Fibroblast of the aortic adventitia (primary cell): ENCODE results near the gene CARD8. TPM values are rescaled to one million over a fixed set of nuclear protein-coding genes. Genes with fewer than 3 reads are reported as not detected.

Experiments
- DNase-seq: peaks from one replicate; pipeline ENCODE4 v3.0.0-alpha.2; 2010; ENCODE audit warnings: low read depth
- H3K4me3 ChIP-seq: 2 replicates; pipeline ENCODE4 v1.5.1; 2011; ENCODE audit warnings: low read depth, mild to moderate bottlenecking, control low read depth, low read length, moderate library complexity
- total RNA-seq: library from RNA; depleted of rRNA; stranded (reverse); fragments of >200 nt; gene quantifications from 2 replicates; pipeline ENCODE4 v1.2.3, GENCODE V29; 2012; ENCODE audit warnings: low replicate concordance
- TF ChIP-seq, protein P1 (sequence below): IDR thresholded peaks from 2 replicates; pipeline ENCODE4 v1.5.1; 2011; ENCODE audit warnings: mild to moderate bottlenecking, low read length, control low read depth, inconsistent platforms; ENCODE audit not compliant: insufficient read depth

The CARD8 gene
- total RNA-seq, 1 donor, result 27.8 TPM

DNA sequence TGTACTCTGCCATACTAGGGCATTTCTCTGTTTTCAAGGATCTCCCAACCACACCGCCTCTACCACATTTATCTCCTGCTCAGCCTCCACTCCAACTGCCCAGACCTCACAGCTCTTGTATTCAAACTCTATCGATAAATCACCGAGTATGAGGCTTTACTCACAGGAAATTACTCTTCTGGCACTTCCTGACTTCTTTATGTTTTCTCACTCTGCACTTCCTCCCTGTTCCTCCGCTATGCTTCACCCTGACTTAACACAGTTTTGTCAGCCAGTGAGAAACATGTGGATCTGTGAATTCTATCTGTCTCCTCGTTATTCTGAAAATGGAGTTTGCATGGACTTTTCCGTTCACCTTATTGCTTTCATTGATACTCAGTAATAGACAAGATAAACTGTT, 2.6 kb upstream of the CARD8 start:
- TF ChIP-seq, protein P1, sequence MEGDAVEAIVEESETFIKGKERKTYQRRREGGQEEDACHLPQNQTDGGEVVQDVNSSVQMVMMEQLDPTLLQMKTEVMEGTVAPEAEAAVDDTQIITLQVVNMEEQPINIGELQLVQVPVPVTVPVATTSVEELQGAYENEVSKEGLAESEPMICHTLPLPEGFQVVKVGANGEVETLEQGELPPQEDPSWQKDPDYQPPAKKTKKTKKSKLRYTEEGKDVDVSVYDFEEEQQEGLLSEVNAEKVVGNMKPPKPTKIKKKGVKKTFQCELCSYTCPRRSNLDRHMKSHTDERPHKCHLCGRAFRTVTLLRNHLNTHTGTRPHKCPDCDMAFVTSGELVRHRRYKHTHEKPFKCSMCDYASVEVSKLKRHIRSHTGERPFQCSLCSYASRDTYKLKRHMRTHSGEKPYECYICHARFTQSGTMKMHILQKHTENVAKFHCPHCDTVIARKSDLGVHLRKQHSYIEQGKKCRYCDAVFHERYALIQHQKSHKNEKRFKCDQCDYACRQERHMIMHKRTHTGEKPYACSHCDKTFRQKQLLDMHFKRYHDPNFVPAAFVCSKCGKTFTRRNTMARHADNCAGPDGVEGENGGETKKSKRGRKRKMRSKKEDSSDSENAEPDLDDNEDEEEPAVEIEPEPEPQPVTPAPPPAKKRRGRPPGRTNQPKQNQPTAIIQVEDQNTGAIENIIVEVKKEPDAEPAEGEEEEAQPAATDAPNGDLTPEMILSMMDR, result no peak
- no peak overlapping the region for H3K4me3 ChIP-seq
- DNase-seq, result peak; percentile 3

DNA sequence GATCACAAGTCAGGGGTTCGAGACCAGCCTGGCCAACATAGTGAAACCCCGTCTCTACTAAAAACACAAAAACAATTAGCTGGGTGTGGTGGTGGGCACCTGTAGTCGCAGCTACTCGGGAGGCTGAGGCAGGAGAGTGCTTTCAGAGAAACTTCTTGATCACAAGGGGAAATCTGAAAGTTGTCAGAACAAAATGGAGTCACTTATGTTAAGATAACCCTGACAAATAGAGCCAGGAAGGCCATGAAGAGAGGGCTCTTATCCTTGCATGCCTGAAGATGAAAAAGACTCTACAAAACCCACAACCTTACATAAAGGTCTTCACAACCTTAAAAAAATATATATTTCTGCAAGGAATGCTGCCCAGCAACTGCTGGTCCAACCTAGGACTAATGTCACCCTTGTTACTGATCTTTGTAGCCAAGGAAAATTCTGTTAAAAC, 1.2 kb downstream of the CARD8 start:
- H3K4me3 ChIP-seq, result peak overlapping the region; percentile 78
- TF ChIP-seq, protein P1, result no peak
- no peak for DNase-seq

GRCh38 chr19:48253999-48254398, 1.7 kb downstream of the CARD8 start:
- no peak overlapping the region for H3K4me3 ChIP-seq
- TF ChIP-seq, protein P1, result no peak

DNA sequence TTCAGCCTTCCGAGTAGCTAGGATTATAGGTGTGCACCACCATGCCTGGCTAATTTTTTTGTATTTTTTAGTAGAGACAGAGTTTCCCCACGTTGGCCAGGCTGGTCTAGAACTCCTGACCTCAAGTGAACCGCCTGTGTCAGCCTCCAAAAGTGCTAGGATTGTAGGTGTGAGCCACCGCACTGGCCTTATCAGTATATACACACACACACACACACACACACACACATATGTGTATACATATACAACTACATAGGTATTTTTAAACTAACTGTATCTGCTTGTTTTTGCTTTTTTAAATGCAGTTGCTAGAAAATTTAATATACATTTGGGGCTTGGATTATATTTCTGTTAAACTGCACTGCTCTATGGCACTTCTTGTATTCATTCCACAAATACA, 3.1 kb downstream of the CARD8 start:
- DNase-seq, result no peak
- TF ChIP-seq, protein P1, result no peak
- H3K4me3 ChIP-seq, result no peak overlapping the region

More at GRCh38 chr19:48253999-48254398, 1.7 kb downstream of the CARD8 start:
- DNase-seq, result no peak

GRCh38 chr19:48250290-48251025, 5.3 kb downstream of the CARD8 start:
- TF ChIP-seq, protein P1, result no peak
- DNase-seq, result no peak
- no peak overlapping the region for H3K4me3 ChIP-seq

DNA sequence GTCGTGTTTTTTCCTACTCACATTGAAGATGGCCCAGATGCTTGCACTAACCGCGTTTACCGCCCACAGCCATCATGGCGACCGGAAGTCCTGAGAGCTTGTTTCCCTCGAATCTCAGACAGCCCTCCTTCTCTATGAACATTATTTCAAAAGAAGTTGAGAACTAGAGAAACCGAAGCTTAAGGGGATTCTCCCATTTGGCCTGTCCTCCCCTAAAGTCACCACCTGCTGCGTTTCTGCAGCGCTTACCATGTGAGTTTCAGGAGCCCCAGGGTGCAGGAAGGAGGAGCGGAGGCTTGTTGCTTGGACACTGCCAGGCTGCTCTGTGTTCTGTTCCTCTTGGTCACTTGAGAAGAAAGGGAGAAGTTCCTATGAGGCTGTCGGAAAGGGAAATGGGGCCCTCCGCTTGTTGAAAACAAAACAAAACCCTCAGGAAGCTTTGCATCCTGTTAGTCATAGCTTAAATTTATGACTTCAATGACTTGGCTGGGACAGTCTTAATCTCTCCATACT, 6.2 kb downstream of the CARD8 start:
- DNase-seq, result no peak
- no peak overlapping the region for H3K4me3 ChIP-seq
- TF ChIP-seq, protein P1, result no peak
